ENCODE results near the gene DCK. TPM values are rescaled to one million over a fixed set of nuclear protein-coding genes. Genes with fewer than 3 reads are reported as not detected.
"Not testable (repeated sequence)": the region's sequence is repeated elsewhere in the genome, so short reads cannot be mapped to it uniquely, and the experiment has no call there.

DCK gene
- polyA plus RNA-seq, 3 donors: 13.3 to 56.6 (median 47.3) TPM

DNA sequence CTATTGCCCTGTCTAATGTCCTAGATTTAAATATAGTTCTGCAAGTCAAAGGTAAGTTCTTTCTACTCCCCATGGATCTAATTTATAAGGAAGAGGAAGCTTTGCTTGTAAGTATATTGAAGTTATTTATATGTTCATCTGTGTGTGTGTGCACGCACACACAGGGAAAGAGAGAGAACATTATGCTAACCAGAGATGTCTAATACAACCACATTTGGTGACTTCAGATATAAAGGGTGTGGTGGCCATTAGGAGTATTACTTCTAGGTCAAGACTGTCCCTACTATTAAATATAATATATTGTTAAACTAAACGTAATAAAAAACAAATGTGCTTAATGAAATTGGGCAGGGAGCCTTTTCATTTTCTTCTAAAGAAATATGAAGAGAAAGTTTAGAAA lies 4.1 kb downstream of the DCK start:
- H3K27ac Mint-ChIP-seq: peak overlapping the region; percentile 19 to 90 (median 42)
- WGBS (ENCODE audit: insufficient coverage): no CpG with 5 or more reads among the region's 2 CpGs
- intact Hi-C loops (cut with micrococcal nuclease): loop anchor here (10.0 kb wide), 2 partner anchors 53 to 93 kb away; partner anchors contain the start of gene MOB1B (in 1 of the 2)
- Histone ChIP-seq H3K4me2 (replicated peaks; ENCODE audit: extremely low read depth, low read length, poor library complexity, severe bottlenecking) (peak overlapping the region; percentile 89), H3K79me2 (ENCODE audit: insufficient read depth, low read length) (peaks cover 99% of the 10 kb centered on the region), H2AFZ (ENCODE audit: insufficient read depth, low read depth, low read length, poor library complexity, severe bottlenecking) (no peak overlapping the region), H3K36me3 (replicated peaks in 1 of 2; ENCODE audit: control insufficient read depth in 1 of 2, insufficient read depth in 2 of 2, low read length in 2 of 2) (peaks cover 5 to 15% of the 10 kb centered on the region in 2 donors), H3K9me3 (replicated peaks in 1 of 2; ENCODE audit: control insufficient read depth in 1 of 2, insufficient read depth in 1 of 2, low read length in 2 of 2) (no peaks in the 10 kb centered on the region), H4K20me1 (ENCODE audit: insufficient read depth, low read length) (peaks cover 59% of the 10 kb centered on the region), H3K4me3 (replicated peaks in 1 of 3; ENCODE audit: low read depth in 2 of 3, low read length in 3 of 3) (peak overlapping the region in 1 of 3 experiments; percentile 92), H3K27ac (ENCODE audit: low read depth in 1 of 2, low read length in 2 of 2) (peak overlapping the region in 1 of 2 donors; percentile 92), H3K4me1 (ENCODE audit: control insufficient read depth in 1 of 2, insufficient read depth in 2 of 2, low read length in 2 of 2) (peaks cover 47 to 50% of the 10 kb centered on the region in 2 donors), H3K9ac (ENCODE audit: insufficient read depth, low read length, poor library complexity, severe bottlenecking) (no peak overlapping the region), H3K27me3 (ENCODE audit: control insufficient read depth in 2 of 2, insufficient read depth in 2 of 2, low read length in 2 of 2) (no peaks in the 10 kb centered on the region)
- peaks cover 0 to 2% (median 0%) of the 10 kb centered on the region in 7 donors for H3K9me3 Mint-ChIP-seq
- peaks cover 72% of the 10 kb centered on the region for H3K4me1 Mint-ChIP-seq
- no peaks in the 10 kb centered on the region for H3K27me3 Mint-ChIP-seq (ENCODE audit: low read depth in 3 of 3)
- no peak for DNase-seq
- H3K36me3 Mint-ChIP-seq: peaks cover 31 to 36% of the 10 kb centered on the region in 2 donors
- peak overlapping the region in 1 of 2 donors; percentile 62 for H3K4me3 Mint-ChIP-seq
- TF ChIP-seq, protein P1, sequence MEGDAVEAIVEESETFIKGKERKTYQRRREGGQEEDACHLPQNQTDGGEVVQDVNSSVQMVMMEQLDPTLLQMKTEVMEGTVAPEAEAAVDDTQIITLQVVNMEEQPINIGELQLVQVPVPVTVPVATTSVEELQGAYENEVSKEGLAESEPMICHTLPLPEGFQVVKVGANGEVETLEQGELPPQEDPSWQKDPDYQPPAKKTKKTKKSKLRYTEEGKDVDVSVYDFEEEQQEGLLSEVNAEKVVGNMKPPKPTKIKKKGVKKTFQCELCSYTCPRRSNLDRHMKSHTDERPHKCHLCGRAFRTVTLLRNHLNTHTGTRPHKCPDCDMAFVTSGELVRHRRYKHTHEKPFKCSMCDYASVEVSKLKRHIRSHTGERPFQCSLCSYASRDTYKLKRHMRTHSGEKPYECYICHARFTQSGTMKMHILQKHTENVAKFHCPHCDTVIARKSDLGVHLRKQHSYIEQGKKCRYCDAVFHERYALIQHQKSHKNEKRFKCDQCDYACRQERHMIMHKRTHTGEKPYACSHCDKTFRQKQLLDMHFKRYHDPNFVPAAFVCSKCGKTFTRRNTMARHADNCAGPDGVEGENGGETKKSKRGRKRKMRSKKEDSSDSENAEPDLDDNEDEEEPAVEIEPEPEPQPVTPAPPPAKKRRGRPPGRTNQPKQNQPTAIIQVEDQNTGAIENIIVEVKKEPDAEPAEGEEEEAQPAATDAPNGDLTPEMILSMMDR (IDR thresholded peaks at IDR 0.05): no peak

DNA sequence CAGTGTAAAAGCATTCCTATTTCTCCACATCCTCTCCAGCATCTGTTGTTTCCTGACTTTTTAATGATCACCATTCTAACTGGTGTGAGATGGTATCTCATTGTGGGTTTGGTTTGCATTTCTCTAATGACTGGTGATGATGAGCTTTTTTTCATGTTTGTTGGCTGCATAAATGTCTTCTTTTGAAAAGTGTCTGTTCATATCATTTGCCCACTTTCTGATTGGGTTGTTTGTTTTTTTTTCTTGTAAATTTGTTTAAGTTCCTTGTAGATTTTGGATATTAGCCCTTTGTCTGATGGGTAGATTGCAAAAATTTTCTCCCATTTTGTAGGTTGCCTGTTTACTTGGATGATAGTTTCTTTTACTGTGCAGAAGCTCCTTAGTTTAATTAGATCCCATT lies 6.2 kb downstream of the DCK start:
- H3K79me2 ChIP-seq (ENCODE audit: insufficient read depth, low read length): peaks cover 99% of the 10 kb centered on the region

DNA sequence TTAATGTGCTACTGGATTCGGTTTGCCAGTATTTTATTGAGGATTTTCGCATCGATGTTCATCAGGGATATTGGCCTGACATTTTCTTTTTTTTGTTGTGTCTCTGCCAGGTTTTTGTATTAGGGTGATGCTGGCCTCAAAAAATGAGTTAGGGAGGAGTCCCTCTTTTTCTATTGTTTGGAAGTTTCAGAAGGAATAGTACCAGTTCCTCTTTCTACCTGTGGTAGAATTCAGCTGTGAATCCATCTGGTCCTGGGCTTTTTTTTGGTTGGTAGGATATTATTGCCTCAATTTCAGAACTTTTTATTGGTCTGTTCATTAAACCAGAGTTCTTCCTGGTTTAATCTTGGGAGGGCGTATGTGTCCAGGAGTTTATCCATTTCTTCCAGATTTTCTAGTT lies 7.9 kb downstream of the DCK start:
- Histone ChIP-seq H3K79me2 (ENCODE audit: insufficient read depth, low read length) (peaks cover 98% of the 10 kb centered on the region), H3K36me3 (replicated peaks in 1 of 2; ENCODE audit: control insufficient read depth in 1 of 2, insufficient read depth in 2 of 2, low read length in 2 of 2) (peaks cover 5 to 26% of the 10 kb centered on the region in 2 donors), H4K20me1 (ENCODE audit: insufficient read depth, low read length) (peaks cover 43% of the 10 kb centered on the region), H3K4me1 (ENCODE audit: control insufficient read depth in 1 of 2, insufficient read depth in 2 of 2, low read length in 2 of 2) (peaks cover 21 to 24% of the 10 kb centered on the region in 2 donors)
- not testable (repeated sequence) for H3K9me3 Mint-ChIP-seq; H2AFZ ChIP-seq (ENCODE audit: insufficient read depth, low read depth, low read length, poor library complexity, severe bottlenecking); H3K9me3 ChIP-seq (replicated peaks in 1 of 2; ENCODE audit: control insufficient read depth in 1 of 2, insufficient read depth in 1 of 2, low read length in 2 of 2); H3K4me3 ChIP-seq (replicated peaks in 1 of 3; ENCODE audit: low read depth in 2 of 3, low read length in 3 of 3); H3K9ac ChIP-seq (ENCODE audit: insufficient read depth, low read length, poor library complexity, severe bottlenecking); H3K27me3 ChIP-seq (ENCODE audit: control insufficient read depth in 2 of 2, insufficient read depth in 2 of 2, low read length in 2 of 2); H3K4me2 ChIP-seq (replicated peaks; ENCODE audit: extremely low read depth, low read length, poor library complexity, severe bottlenecking); H3K27me3 Mint-ChIP-seq (ENCODE audit: low read depth in 3 of 3); DNase-seq; H3K27ac ChIP-seq (ENCODE audit: low read depth in 1 of 2, low read length in 2 of 2); H3K4me3 Mint-ChIP-seq
- intact Hi-C loops (cut with micrococcal nuclease): loop anchor here in 1 of 2 donors (10.0 kb wide), 1 partner anchor 347 kb away; no protein-coding TSS in a partner anchor
- Mint-ChIP-seq H3K36me3 (peaks cover 37 to 51% of the 10 kb centered on the region in 2 donors), H3K27ac (peak overlapping the region in 2 of 7 donors; percentile 24 to 60), H3K4me1 (peaks cover 58% of the 10 kb centered on the region)
- WGBS (ENCODE audit: insufficient coverage): 100% methylated on average over 3 of the region's 4 CpGs

More for the DNA sequence above, 6.2 kb downstream of the DCK start:
- H3K36me3 ChIP-seq (replicated peaks in 1 of 2; ENCODE audit: control insufficient read depth in 1 of 2, insufficient read depth in 2 of 2, low read length in 2 of 2): peaks cover 5 to 26% of the 10 kb centered on the region in 2 donors
- peaks cover 57% of the 10 kb centered on the region for H4K20me1 ChIP-seq (ENCODE audit: insufficient read depth, low read length)
- not testable (repeated sequence) for H3K9ac ChIP-seq (ENCODE audit: insufficient read depth, low read length, poor library complexity, severe bottlenecking); H3K4me3 Mint-ChIP-seq; H3K4me3 ChIP-seq (replicated peaks in 1 of 3; ENCODE audit: low read depth in 2 of 3, low read length in 3 of 3); H3K9me3 Mint-ChIP-seq; H3K27me3 ChIP-seq (ENCODE audit: control insufficient read depth in 2 of 2, insufficient read depth in 2 of 2, low read length in 2 of 2); H3K4me2 ChIP-seq (replicated peaks; ENCODE audit: extremely low read depth, low read length, poor library complexity, severe bottlenecking); H2AFZ ChIP-seq (ENCODE audit: insufficient read depth, low read depth, low read length, poor library complexity, severe bottlenecking); DNase-seq; H3K9me3 ChIP-seq (replicated peaks in 1 of 2; ENCODE audit: control insufficient read depth in 1 of 2, insufficient read depth in 1 of 2, low read length in 2 of 2); H3K27ac ChIP-seq (ENCODE audit: low read depth in 1 of 2, low read length in 2 of 2); H3K27me3 Mint-ChIP-seq (ENCODE audit: low read depth in 3 of 3)
- intact Hi-C loops (cut with micrococcal nuclease): loop anchor here (10.0 kb wide), 3 partner anchors 55 to 345 kb away; partner anchors contain the start of gene MOB1B (in 1 of the 2)
- Mint-ChIP-seq H3K27ac (peak overlapping the region in 3 of 7 donors; percentile 16 to 64 (median 56)), H3K36me3 (peaks cover 37 to 51% of the 10 kb centered on the region in 2 donors), H3K4me1 (peaks cover 71% of the 10 kb centered on the region)
- H3K4me1 ChIP-seq (ENCODE audit: control insufficient read depth in 1 of 2, insufficient read depth in 2 of 2, low read length in 2 of 2): peaks cover 34% of the 10 kb centered on the region in 2 donors
